CD14-positive monocyte (primary cell): ENCODE results near the gene ITPR3. TPM values are rescaled to one million over a fixed set of nuclear protein-coding genes. Genes with fewer than 3 reads are reported as not detected.

Experiments used
- DNase-seq, 3 donors: peaks; one replicate each; pipeline ENCODE4 v3.0.0-alpha.2; 2011 to 2022
- H2AFZ ChIP-seq: 2 replicates; pipeline ENCODE4 v1.6.0; 2012; ENCODE audit warnings: mild to moderate bottlenecking, low read depth, low read length, inconsistent platforms; ENCODE audit not compliant: insufficient read depth, poor library complexity, severe bottlenecking
- H3K27ac ChIP-seq, 2 donors: 1 replicate in 1 of 2; 2 replicates in 1 of 2; pipeline ENCODE4 v1.5.1; 2012 to 2013; ENCODE audit warnings: low read length in 2 of 2, control low read depth in 1 of 2, inconsistent platforms in 1 of 2, low read depth in 1 of 2, mild to moderate bottlenecking in 1 of 2
- H3K27me3 ChIP-seq, 2 donors: one replicate each; pipeline versions ENCODE4 v1.6.0 to v1.6.1; 2011 to 2013; ENCODE audit warnings: low read length in 2 of 2; ENCODE audit not compliant: control insufficient read depth in 2 of 2, insufficient read depth in 2 of 2
- H3K36me3 ChIP-seq, 2 donors: replicated peaks in 1 of 2; 1 replicate in 1 of 2; 2 replicates in 1 of 2; pipeline versions ENCODE4 v1.5.1 to v1.6.1; 2012 to 2013; ENCODE audit warnings: low read length in 2 of 2, control low read depth in 1 of 2, inconsistent platforms in 1 of 2, mild to moderate bottlenecking in 1 of 2; ENCODE audit not compliant: insufficient read depth in 2 of 2, control insufficient read depth in 1 of 2
- H3K4me1 ChIP-seq, 2 donors: 1 replicate in 1 of 2; 2 replicates in 1 of 2; pipeline versions ENCODE4 v1.5.1 to v1.6.1; 2012 to 2013; ENCODE audit warnings: low read length in 2 of 2, control low read depth in 1 of 2, inconsistent platforms in 1 of 2, mild to moderate bottlenecking in 1 of 2, moderate library complexity in 1 of 2; ENCODE audit not compliant: insufficient read depth in 2 of 2, control insufficient read depth in 1 of 2
- H3K4me2 ChIP-seq: replicated peaks from 2 replicates; pipeline ENCODE3; 2012; ENCODE audit warnings: low read length, moderate library complexity, mild to moderate bottlenecking; ENCODE audit not compliant: poor library complexity, severe bottlenecking; ENCODE audit errors: extremely low read depth
- H3K4me3 ChIP-seq, 3 experiments: fragments of 200-600 bp in 1 of 3; sonication (generic) in 1 of 3; replicated peaks in 1 of 3; 1 replicate in 2 of 3; 2 replicates in 1 of 3; pipeline ENCODE4 v1.5.1; 2011 to 2013; ENCODE audit warnings: low read length in 3 of 3, mild to moderate bottlenecking in 3 of 3, control low read depth in 2 of 3, low read depth in 2 of 3, inconsistent platforms in 1 of 3, moderate library complexity in 1 of 3
- H3K79me2 ChIP-seq: 2 replicates; pipeline ENCODE4 v1.6.0; 2012; ENCODE audit warnings: mild to moderate bottlenecking, control low read depth, inconsistent platforms, low read length, moderate library complexity; ENCODE audit not compliant: insufficient read depth
- H3K9ac ChIP-seq: 2 replicates; pipeline ENCODE4 v1.6.0; 2017; ENCODE audit warnings: low read length, mild to moderate bottlenecking; ENCODE audit not compliant: insufficient read depth, poor library complexity, severe bottlenecking
- H3K9me3 ChIP-seq, 2 donors: replicated peaks in 1 of 2; 1 replicate in 1 of 2; 2 replicates in 1 of 2; pipeline versions ENCODE4 v1.5.1 to v1.6.1; 2012 to 2013; ENCODE audit warnings: low read length in 2 of 2, control low read depth in 1 of 2; ENCODE audit not compliant: control insufficient read depth in 1 of 2, insufficient read depth in 1 of 2
- H4K20me1 ChIP-seq: 2 replicates; pipeline ENCODE4 v1.6.0; 2012; ENCODE audit warnings: mild to moderate bottlenecking, low read length, control low read depth, moderate library complexity; ENCODE audit not compliant: insufficient read depth
- H3K27ac Mint-ChIP-seq, 7 donors: one replicate each; pipeline ENCODE4 v1.8.0; 2020; ENCODE audit warnings: mild to moderate bottlenecking in 7 of 7, mixed read lengths in 7 of 7, moderate library complexity in 6 of 7, inconsistent platforms in 2 of 7
- H3K27me3 Mint-ChIP-seq, 3 donors: one replicate each; pipeline ENCODE4 v1.8.0; 2021 to 2022; ENCODE audit warnings: low read depth in 3 of 3, mild to moderate bottlenecking in 3 of 3, mixed read lengths in 3 of 3, moderate library complexity in 3 of 3, inconsistent platforms in 1 of 3
- H3K36me3 Mint-ChIP-seq, 2 donors: one replicate each; pipeline ENCODE4 v1.8.0; 2020; ENCODE audit warnings: mixed read lengths in 2 of 2, inconsistent platforms in 1 of 2, mild to moderate bottlenecking in 1 of 2
- H3K4me1 Mint-ChIP-seq: one replicate; pipeline ENCODE4 v1.8.0; 2020; ENCODE audit warnings: mild to moderate bottlenecking, mixed read lengths
- H3K4me3 Mint-ChIP-seq, 2 donors: one replicate each; pipeline ENCODE4 v1.8.0; 2020; ENCODE audit warnings: mild to moderate bottlenecking in 2 of 2, mixed read lengths in 2 of 2, moderate library complexity in 1 of 2
- H3K9me3 Mint-ChIP-seq, 7 donors: one replicate each; pipeline ENCODE4 v1.8.0; 2020 to 2022; ENCODE audit warnings: mixed read lengths in 7 of 7, mild to moderate bottlenecking in 6 of 7, moderate library complexity in 6 of 7, inconsistent platforms in 2 of 7
- WGBS: methylation state at CpG from one replicate; pipeline ENCODE4 v1.1.5; 2013; ENCODE audit warnings: missing lambda C conversion rate; ENCODE audit not compliant: insufficient coverage; 5-methylcytosine and 5-hydroxymethylcytosine counted together
- intact Hi-C, 2 donors: fragments of 100-400 bp; cut with micrococcal nuclease; formaldehyde crosslinking; loops; one replicate each; pipeline versions ENCODE4 v1.15.0 to v1.15.1; 2023
- polyA plus RNA-seq, 3 donors: library from polyadenylated mRNA; depleted of rRNA in 1 of 3; unstranded in 2 of 3; stranded (reverse) in 1 of 3; fragments of 300-500 nt in 2 of 3; fragments of >200 nt in 1 of 3; fragmentation: Illumina TruSeq in 2 of 3; gene quantifications; 1 replicate in 2 of 3; 2 replicates in 1 of 3; pipeline ENCODE4 v1.2.3, GENCODE V29; 2012 to 2021
- TF ChIP-seq, protein P1 (sequence below): fragments of 200-600 bp; IDR thresholded peaks from one replicate; pipeline ENCODE4 v1.8.0; 2022; ENCODE audit warnings: antibody characterized with exemption, mild to moderate bottlenecking

The ITPR3 gene
- polyA plus RNA-seq, 3 donors = 1.8 TPM; not detected in 2

GRCh38 chr6:33597551-33598322, 23.4 kb upstream of the ITPR3 start:
- no peaks in the 10 kb centered on the region for H3K9me3 ChIP-seq
- H3K4me1 ChIP-seq = peaks cover 0 to 7% of the 10 kb centered on the region in 2 donors
- peaks cover 7% of the 10 kb centered on the region for H3K4me1 Mint-ChIP-seq
- H3K27me3 ChIP-seq = peaks cover 3 to 8% of the 10 kb centered on the region in 2 donors
- no peak overlapping the region for H3K27ac ChIP-seq
- no peaks in the 10 kb centered on the region for H3K79me2 ChIP-seq
- no peaks in the 10 kb centered on the region for H3K9me3 Mint-ChIP-seq
- intact Hi-C loops = no loop called here
- H3K36me3 ChIP-seq = no peaks in the 10 kb centered on the region
- H3K36me3 Mint-ChIP-seq = no peaks in the 10 kb centered on the region
- H3K4me2 ChIP-seq = no peak overlapping the region
- TF ChIP-seq, protein P1, sequence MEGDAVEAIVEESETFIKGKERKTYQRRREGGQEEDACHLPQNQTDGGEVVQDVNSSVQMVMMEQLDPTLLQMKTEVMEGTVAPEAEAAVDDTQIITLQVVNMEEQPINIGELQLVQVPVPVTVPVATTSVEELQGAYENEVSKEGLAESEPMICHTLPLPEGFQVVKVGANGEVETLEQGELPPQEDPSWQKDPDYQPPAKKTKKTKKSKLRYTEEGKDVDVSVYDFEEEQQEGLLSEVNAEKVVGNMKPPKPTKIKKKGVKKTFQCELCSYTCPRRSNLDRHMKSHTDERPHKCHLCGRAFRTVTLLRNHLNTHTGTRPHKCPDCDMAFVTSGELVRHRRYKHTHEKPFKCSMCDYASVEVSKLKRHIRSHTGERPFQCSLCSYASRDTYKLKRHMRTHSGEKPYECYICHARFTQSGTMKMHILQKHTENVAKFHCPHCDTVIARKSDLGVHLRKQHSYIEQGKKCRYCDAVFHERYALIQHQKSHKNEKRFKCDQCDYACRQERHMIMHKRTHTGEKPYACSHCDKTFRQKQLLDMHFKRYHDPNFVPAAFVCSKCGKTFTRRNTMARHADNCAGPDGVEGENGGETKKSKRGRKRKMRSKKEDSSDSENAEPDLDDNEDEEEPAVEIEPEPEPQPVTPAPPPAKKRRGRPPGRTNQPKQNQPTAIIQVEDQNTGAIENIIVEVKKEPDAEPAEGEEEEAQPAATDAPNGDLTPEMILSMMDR = no peak
- 100% methylated on average over 2 of the region's 4 CpGs for WGBS
- no peak overlapping the region for H3K27ac Mint-ChIP-seq
- H3K9ac ChIP-seq = no peak overlapping the region
- H3K4me3 Mint-ChIP-seq = no peak overlapping the region
- no peak overlapping the region for H3K4me3 ChIP-seq
- no peak overlapping the region for H2AFZ ChIP-seq
- peaks cover 9 to 20% (median 15%) of the 10 kb centered on the region in 3 donors for H3K27me3 Mint-ChIP-seq
- DNase-seq = no peak
- H4K20me1 ChIP-seq = no peaks in the 10 kb centered on the region

DNA sequence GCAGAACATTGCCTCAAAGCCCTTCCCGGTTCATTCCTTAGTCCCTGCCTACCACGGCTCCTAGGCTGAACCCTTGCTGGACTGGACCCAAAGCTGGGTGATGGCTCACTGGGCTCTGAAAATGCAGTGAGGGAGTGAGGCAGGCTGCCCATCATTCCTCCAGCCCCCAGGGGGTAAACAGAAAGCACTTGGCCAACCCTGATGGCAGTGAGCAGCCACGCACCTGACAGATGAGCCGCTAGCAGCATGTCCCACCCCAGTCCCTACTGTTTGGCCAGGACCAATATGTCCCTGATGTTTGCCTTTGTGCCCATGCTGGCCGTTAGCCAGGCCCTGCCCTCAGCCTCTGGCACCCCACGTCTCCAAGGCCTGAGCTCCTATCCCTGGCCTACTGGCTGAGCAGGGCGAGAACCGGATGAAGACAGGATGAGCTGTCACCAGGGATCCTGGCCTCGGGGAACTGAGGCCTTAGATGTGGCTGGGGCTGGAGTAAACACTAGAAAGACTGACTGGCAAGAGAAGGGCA, 21.6 kb upstream of the ITPR3 start:
- Histone ChIP-seq H3K36me3 (no peaks in the 10 kb centered on the region), H3K27me3 (no peaks in the 10 kb centered on the region), H3K9ac (no peak overlapping the region), H3K9me3 (no peaks in the 10 kb centered on the region), H3K4me1 (peaks cover 3% of the 10 kb centered on the region in 2 donors), H2AFZ (no peak overlapping the region), H3K4me3 (no peak overlapping the region), H4K20me1 (no peaks in the 10 kb centered on the region), H3K27ac (no peak overlapping the region), H3K79me2 (no peaks in the 10 kb centered on the region), H3K4me2 (no peak overlapping the region)
- Mint-ChIP-seq H3K4me1 (no peaks in the 10 kb centered on the region), H3K27ac (peak overlapping the region in 1 of 7 donors; percentile 14), H3K27me3 (peaks cover 1 to 7% (median 5%) of the 10 kb centered on the region in 3 donors), H3K4me3 (no peak overlapping the region), H3K36me3 (no peaks in the 10 kb centered on the region), H3K9me3 (no peaks in the 10 kb centered on the region)
- TF ChIP-seq, protein P1 = no peak
- WGBS = 97% methylated on average over 9 of the region's 9 CpGs
- intact Hi-C loops = no loop called here
- DNase-seq = no peak
